GM21381 (cell line): Measurements from ENCODE around the gene MPRIP.

Experiments used
- ATAC-seq: cut with Tn5 transposase; IDR thresholded peaks from one replicate; pipeline ENCODE4 v1.9.1; 2021; ENCODE audit warnings: mild to moderate bottlenecking, moderate library complexity; ENCODE audit not compliant: unreplicated experiment

MPRIP gene

GRCh38 chr17:17203173-17203730 lies 161.0 kb downstream of the MPRIP start:
- ATAC-seq: no peak

DNA sequence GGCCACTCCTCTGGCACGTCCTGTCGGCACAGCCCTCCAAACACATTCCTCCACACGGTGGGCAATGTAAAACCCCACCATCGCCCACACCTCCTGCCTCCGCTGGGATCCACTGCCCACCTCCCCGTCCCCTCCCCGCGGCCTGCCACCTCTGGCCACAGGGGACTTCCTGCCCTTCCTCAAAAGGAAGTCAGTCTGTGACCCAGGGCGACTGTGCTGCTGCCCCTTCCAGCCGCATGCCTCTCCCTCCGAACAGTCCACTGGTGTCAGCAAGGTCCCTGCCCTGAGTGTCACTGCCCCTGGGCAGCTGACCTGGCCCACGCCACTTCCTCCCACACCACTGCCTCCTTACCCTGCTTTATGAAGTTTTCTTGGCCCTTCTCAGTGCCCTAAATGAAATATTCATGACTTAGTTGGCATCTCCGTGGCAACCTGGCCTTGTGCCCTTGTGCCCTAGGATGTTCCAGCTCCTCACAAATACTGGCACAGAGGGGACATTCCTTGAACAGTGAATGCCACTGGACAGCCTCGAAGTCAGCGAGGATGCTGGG lies 161.9 kb downstream of the MPRIP start:
- no peak for ATAC-seq

DNA sequence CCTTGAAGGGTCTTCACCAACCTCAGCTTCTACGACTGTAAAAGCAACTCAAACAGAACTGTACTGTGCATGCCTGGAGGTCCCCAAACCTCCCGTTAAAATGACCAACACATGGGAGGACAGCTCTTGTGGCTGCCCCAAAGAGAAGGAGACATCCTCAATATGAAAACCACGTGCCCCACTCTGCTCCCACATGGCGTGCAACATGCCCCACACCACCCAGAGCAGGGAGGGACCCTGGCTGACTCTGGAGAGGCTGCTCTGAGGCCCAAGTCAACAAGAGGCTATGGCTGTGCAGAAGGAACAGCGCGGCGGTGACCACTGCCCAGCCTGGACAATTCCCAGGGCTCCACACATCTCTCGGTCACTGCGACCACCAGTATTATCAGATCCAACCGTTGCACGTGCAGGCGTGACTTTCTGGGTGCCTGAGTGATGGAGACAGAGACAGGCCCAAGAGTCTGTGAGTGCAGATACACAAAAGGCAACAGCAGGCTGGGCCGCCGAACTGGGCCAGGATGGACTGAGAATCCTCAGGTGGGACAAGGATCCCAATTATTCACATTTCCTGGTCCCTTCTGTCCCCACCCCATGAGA lies 162.5 kb downstream of the MPRIP start:
- ATAC-seq: no peak

GRCh38 chr17:17205368-17206123 lies 163.3 kb downstream of the MPRIP start:
- peak; percentile 23 for ATAC-seq

- peak; percentile 45 for ATAC-seq
Measured at GRCh38 chr17:17206124-17206912, 164.1 kb downstream of the MPRIP start, which contains the start of gene PLD6. Gene PLD6 (minus strand): TSS chr17:17206333. CDS start chr17:17206286, 47 bp downstream.

DNA sequence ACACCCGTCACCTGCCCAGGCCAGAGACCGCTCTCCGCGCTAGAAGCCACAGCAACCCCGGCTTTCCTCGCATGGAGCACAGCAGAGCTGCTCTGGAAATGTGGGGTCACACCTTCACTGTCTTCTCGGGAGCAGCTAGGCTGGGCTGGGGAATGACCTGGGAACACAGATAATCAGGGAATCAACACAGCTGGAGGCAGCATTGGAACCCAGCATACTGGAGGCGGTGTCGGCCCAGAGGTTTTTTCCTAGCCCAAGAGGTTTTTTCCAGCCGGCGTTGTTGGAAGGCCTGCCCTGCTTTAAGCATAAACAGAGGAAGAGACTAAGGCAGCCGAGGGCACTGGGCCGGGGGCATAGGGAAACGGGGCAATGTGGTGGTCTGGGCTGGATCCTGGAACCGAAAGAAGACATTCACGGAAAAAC lies 164.7 kb downstream of the MPRIP start:
- ATAC-seq: no peak

DNA sequence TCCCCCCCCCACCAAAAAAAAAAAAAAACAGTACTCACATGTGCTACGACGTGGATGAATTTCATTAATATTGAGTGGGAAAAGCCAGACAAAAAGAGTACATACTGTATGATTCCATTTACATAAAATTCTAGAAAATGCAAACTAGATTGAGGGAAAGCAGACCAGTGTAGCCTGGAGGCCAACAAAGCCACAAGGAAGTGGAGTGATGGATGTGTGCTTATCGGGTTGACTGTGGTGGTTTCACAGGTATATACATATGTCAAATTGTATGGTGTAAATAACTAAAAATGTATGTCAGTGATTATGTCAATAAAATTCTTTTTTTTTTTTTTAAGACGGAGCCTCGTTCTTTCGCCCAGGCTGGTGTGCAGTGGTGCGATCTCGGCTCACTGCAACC lies 165.7 kb downstream of the MPRIP start:
- ATAC-seq: no peak

DNA sequence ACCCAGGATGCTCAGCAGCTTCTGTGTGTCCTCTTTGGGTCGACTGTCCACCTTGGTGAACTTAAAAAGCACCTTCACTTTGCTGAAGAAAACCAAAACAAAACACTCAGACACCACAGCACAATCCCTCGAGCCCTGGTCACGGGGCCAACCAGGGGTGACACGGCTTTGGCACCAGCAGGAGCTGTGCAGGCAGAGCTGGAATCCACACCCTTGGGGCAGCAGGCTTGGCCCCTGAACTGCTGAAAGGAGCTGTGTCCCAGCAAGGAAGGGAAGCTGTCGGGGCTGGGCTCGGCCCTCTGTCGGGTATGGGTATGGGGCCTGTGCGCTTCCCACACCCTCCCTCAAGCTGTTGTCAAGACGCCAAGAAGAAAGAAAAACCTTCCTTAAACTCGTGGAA lies 171.5 kb downstream of the MPRIP start:
- ATAC-seq: no peak

- no peak for ATAC-seq
Measured at GRCh38 chr17:17214646-17215436, 172.6 kb downstream of the MPRIP start.

DNA sequence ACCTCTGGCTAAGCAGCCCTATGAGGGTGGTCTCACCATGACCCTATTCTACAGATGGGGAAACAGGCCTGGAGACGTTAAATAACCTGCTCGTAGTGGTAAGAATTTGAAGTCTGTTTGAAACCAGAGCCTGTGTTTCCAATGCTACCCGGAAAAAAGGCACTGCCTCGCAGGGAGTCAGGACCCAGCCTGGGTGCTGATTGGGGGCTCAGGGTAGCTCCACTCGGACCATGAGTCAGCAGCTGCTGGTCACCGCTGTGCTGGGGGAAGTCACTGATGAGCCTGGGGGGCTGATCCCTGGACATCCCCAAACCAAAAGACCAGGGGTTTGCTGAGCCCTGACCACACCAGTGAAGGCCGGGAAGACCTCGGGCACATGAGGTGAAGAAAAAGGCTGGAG lies 173.3 kb downstream of the MPRIP start:
- ATAC-seq: no peak

GRCh38 chr17:17216236-17216635 lies 174.0 kb downstream of the MPRIP start:
- no peak for ATAC-seq

DNA sequence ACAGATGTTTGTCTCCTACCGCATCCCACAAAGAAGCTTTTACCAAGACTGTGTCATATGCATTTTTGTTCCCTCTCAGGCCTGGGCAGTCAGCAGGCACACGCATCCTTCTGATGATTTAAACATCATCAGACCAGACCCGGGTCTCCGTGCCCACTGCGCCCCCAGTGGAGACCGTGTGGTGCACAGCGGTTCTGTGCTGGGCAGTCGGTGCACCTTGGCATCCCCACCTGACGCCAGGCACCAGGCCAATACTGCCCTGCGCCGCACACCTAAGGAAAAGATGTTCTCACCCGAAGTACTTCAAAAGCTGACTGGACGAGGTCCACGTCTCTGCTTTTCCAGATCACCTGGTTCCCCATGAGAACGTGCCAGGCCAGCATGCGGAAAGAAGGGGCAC lies 174.5 kb downstream of the MPRIP start:
- no peak for ATAC-seq

- ATAC-seq: no peak
Measured at GRCh38 chr17:17217995-17218394, 175.7 kb downstream of the MPRIP start.

DNA sequence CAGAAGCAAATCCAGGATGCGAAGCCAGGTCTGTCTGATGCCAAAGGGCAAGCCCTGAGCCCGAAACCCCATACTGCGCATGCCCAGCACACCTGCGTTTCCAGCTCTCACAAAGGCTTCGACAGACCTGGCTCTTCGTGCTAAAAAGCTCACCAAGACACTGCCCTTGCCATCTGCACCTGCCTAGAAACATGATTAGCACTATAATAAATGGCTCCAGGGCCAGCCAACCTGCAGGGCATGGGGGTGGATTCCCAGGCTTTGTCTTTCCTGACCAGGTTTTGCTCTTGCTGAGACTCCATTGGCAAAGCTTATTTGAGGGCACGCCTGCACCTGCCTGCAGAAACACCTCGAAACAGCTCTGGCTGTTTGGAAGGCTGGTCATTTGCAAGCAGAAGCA lies 178.3 kb downstream of the MPRIP start:
- ATAC-seq: no peak

- no peak for ATAC-seq
Measured at GRCh38 chr17:17221329-17221728, 179.1 kb downstream of the MPRIP start.

GRCh38 chr17:17223736-17224135 lies 181.5 kb downstream of the MPRIP start:
- ATAC-seq: no peak

DNA sequence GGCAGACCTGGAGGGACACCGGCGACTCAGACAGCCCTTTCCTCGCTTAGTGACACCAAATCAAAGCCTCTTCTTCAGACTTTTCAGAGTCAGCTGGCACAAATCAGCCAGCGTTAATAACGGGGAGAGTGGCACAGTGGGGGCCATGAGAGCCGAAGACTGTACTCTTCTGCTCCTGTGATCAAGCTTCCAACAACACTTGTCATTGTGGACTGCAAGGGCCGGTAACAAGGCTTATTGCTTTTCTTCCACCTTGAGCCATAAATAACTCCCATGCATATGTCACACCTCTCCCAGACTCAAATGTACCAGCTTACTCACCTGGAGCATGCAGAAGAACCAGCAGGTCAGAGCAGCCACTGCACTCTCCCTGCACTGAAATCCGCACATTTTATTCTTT lies 181.9 kb downstream of the MPRIP start:
- ATAC-seq: no peak

DNA sequence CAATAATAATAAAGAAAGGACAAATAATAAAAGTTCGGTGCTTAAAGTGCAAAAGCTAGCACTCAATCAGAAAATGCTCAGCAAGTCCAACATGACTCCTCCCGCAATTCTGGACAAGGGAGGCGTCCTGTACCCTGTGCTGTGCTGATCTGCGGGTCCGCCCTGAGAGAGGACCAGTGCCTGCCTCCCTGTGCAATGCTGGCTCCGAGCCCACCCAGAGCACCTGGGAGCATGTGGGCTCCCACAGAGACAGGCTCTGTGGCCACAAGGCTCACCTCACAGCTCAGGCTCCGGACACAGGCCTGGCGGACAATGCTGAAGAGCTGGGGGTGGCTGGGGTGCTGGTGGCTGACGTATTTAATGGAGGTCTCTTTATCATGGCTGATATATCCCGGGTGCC lies 183.6 kb downstream of the MPRIP start:
- ATAC-seq: no peak

DNA sequence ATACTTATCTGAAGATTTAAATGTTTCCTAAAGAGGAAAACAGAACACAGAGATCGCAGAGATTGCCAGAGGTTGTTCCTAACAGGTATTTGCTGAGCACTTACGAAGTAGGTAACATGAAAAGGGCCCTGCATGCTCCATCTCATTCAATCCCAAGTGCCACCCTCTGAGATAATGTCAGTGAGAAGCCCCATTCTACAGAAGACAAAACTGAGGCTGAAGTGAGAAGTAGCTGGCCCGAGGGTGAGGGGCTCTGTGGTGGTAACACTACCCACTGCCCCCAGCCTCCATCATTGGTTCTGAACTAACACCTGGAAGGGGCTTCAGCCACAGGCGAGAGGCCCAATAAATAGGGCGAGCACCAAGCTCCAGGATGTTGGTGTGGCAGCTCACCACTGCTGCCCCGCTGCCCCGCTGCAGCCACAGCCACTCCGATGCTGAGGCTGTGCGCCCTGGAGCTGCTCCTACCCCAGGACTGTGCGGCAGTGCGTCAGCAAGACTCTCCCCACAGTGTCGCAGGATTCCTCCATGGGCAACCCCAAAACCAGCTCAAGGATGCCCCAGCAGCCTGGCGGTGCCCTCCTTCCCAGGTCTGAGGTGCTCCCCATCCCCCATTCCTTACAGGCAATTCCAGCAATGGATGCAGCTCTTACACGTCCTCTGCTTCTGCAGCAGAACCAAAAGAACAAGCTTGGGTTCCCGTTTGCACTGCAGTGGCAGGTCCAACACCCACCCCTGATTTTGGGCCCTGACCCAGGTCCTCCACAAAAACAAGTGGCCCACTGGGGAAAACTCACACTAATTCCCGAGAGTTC lies 184.4 kb downstream of the MPRIP start:
- no peak for ATAC-seq
